ENCODE measurements around the gene SCIMP.
"Not testable (repeated sequence)": the region's sequence is repeated elsewhere in the genome, so short reads cannot be mapped to it uniquely, and the experiment has no call there.

SCIMP gene

DNA sequence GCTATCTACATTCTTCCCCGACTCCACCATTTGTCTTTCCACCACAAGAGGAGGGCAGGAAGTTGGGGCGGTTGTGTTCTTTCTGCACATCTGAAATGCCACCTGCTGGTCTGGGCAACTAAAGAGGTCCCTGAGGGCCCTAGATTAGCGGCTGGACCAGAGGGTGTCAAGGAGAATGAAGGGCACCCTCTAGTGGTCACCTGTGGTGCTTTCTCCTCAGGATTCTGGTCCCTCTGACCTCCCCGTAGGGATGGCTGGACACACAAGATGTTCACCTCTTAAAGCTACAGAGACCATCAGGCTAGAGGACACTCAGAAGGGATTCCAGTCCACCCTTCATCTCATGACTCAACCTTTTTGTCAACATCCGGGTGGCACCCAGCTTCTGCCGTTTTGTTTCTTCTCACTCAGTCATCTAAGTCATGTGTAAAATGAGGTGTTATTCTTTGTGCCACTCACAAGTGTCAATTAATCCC lies 2.9 kb upstream of the SCIMP start:
- peak; percentile 13 for DNase-seq

GRCh38 chr17:5236938-5237540 lies 2.4 kb upstream of the SCIMP start:
- no peak for DNase-seq

- not testable (repeated sequence) for DNase-seq
These were observed 1.2 kb downstream of the SCIMP start for GRCh38 chr17:5233492-5233891.

- no peak for DNase-seq
These were observed 7.5 kb downstream of the SCIMP start for GRCh38 chr17:5226940-5227878.

DNA sequence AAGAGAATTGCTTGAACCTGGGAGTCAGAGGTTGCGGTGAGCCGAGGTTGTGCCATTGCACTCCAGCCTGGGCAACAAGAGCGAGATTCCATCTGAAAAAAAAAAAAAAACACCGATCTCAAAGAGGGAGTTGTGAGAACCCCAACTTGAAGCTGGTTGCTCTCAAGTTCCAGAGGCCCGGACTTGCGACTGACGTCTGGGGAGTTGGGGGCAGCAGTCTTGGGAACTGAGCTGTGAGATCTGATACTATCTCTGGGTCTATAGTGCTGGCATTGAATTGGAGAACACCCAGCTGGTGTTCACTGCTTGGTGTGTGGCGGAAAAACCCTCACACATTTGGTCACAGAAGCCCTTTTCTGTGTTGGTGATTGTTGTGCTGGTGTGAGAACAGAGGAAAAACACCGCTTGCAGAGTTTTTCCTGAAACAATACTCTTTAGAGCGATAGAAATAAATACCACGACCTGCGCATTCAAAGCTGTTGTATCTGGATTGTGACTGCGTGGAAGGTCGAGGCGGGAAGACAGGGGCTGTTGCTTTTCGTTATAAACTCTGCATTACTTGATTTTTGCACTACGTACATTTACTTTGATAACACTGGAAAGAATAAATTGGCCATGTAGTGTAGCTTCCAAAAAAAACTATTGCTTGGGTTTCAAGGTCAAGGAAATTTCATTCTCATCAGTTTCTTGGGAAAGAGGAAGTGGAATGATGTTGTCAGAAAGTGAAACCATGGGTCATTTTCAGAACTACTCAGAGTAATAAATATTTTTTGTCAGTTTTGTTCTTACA lies 8.8 kb downstream of the SCIMP start:
- DNase-seq: no peak

- DNase-seq: not testable (repeated sequence)
These were observed 12.7 kb downstream of the SCIMP start for GRCh38 chr17:5221912-5222311.

- no peak for DNase-seq
These were observed 14.6 kb downstream of the SCIMP start for GRCh38 chr17:5220074-5220473.

DNA sequence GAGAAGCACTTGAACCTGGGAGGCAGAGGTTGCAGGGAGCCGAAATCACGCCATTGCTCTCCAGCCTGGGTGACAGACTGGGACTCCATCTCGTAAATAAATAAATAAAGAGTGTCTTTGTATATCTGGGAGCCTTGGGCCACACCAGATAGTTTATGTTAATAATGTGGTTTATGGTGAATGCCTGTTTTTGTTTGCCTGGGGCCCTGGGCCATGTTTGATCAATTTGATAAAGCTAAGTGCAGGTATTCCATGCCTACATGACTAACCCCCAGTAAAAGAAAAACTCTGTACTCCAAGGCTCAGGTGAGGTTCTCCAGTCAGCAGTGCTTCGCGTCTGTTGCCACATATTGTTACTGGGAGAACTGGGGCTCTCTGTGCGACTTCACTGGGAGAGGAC lies 15.1 kb downstream of the SCIMP start:
- no peak for DNase-seq

- DNase-seq: not testable (repeated sequence)
These were observed 17.1 kb downstream of the SCIMP start for GRCh38 chr17:5217562-5217961.

- DNase-seq: no peak
These were observed 23.2 kb downstream of the SCIMP start for GRCh38 chr17:5211458-5211857.

GRCh38 chr17:5210614-5211252 lies 23.9 kb downstream of the SCIMP start:
- DNase-seq: no peak

DNA sequence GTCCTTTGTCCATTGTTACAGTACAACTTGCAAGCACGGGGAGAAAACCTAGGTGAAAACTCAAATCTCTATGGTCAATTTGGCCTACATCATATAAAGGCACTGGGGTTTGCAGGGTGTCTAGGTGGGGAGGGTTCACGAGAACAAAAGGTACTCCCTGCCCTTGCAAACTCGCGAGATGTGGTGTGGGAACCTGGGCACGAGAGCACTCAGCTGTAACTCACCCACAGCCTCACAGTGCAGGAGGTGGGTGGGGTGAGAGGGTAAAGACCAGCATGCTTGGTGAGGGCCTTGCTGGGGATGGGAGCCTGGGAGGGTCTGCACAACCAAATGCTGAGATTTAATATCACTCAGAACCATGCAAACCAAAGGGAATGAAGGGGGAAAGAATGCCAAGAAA lies 24.6 kb downstream of the SCIMP start:
- DNase-seq: no peak

DNA sequence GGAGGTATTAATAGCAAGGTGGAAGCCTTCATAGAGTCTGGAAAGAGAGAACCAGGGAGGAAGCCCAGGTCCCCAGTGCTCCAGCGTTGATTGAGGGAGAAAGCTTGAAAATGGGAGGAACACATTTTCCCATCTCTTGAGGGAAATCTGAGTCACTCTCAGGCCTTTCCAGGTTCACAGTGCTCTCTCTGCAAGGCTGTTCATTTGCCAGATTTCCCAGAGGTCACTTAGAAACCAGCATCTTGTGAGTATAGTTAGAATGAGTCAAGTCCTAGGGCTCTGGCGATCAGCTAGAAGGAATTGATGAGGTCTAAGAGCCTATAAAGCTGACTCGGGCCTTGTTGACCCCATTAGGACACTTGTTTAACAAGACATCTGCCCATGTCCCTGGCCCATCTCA lies 25.3 kb downstream of the SCIMP start:
- DNase-seq: no peak

DNA sequence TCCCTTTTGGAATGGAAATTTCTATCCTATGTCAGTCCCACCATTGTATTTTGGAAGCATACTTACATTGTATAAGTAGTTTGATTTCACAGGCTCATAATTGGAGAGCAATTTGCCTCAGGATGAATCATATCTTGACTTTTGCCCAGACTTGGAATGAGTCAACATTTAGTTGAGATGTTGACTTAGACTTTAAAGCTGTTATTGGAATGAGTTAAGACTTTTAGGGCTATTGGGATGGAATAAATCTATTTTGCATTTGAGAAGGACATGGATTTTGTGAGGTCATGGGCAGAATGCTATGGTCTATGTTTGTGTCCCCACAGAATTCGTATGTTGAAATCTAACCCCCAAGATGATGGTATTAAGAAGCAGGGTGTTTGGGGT lies 30.8 kb downstream of the SCIMP start:
- DNase-seq: no peak

- no peak for DNase-seq
These were observed 31.3 kb downstream of the SCIMP start for GRCh38 chr17:5203178-5203907.

DNA sequence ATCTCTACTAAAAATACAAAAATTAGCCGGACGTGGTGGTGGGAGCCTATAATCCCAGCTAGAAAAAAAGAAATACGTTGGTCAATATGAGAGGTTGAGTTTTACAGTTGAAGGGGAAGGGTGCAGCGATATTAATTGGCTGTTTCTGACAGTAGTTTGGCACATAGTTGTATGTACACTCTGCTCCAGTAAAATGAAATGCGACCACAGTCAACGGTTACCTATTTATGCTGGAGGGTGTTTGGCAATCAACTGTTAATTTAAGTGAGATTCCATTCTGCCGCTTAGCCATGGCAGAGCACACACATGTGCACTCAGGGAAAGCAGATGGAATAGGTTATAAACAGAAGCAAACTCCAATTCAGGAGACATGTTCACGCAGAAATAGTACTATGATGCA lies 33.6 kb downstream of the SCIMP start:
- no peak for DNase-seq

- no peak for DNase-seq
These were observed 34.3 kb downstream of the SCIMP start for GRCh38 chr17:5200360-5200759.

DNA sequence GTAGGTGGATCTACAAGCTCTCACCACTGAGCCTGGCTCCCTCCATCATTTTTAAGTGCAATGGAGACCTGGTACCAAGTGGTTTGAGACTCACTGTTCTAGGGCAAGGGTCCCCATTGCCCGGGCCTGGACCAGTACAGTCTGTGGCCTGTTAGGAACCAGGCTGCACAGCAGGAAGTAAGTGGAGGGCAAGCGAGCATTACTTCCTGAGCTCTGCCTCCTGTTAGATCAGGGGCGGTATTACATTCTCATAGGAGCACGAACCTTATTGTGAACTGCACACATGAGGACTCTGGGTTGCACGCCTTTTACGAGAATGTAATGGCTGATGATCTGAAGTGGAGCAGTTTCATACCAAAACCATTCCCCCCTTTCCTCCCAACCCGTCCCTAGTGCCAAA lies 36.2 kb downstream of the SCIMP start:
- DNase-seq: no peak

- no peak for DNase-seq
These were observed 40.3 kb downstream of the SCIMP start for GRCh38 chr17:5194346-5194745.

DNA sequence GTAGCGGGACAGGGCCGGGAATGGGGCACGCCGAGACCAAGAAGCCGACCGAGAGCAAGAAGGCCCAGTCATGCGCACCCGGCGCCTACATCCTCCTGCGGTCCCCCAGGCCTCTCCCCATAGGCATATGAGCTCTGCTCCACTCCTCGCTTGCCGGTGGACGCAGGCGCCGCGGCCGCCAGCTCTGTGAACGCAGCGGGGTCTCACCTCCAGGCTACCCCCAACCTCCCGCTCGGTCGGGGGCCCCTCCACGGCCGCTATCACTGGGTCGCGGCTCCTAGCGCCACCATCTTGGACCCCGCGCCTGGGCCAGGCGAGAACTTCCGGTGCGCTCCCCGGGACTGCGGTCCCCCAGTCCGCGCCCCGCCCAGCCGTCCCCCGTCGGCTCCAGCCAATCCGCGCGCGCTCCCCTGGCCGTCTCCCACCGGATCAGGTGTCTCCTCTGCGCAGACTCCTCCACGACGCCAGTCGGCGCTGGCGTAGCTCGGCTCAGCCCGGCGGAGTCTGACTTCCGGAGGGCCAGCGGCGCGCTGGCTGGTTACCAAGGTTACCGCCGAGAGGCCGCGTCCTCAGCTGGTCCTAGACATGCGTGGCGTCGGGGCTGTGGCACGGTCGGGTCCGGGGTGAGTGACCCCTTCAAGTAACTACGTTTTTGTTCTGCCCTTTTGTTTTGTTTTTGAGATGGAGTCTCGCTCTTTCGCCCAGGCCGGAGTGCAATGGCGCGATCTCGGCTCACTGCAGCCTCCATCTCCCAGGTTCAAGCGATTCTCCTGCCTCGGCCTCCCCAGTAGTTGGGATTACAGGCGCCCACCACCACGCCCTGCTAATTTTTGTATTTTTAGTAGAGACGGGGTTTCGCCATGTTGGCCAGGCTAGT lies 42.9 kb downstream of the SCIMP start, which contains the start of gene ZNF594:
ZNF594 (minus strand) TSS at position 328 of the 877 bp plus-strand sequence. CDS start 7,612 bp downstream, outside the sequence.
- peak; percentile 82 for DNase-seq

- no peak for DNase-seq
These were observed 50.4 kb downstream of the SCIMP start for GRCh38 chr17:5184288-5184687.

Measured in NCI-H524 treated with DMSO at 0.1 percent for 48 hours (cell line).